HEK293 (cell line): ENCODE measurements around the gene FFAR1.

ENCODE experiments used
- MEIS1 ChIP-seq: sonication (generic); formaldehyde crosslinking; IDR thresholded peaks from 2 replicates; pipeline ENCODE4 v1.8.1; 2022; ENCODE audit warnings: missing genetic modification reagents, mild to moderate bottlenecking, borderline replicate concordance
- SALL2 ChIP-seq: fragments of 450-650 bp; formaldehyde crosslinking; IDR thresholded peaks from 2 replicates; pipeline ENCODE4 v1.5.0; 2017; ENCODE audit warnings: missing biosample characterization, mild to moderate bottlenecking, missing genetic modification characterization, borderline replicate concordance
- ZBTB17 ChIP-seq: fragments of 450-650 bp; formaldehyde crosslinking; IDR thresholded peaks from 2 replicates; pipeline ENCODE4 v1.5.1; 2016; ENCODE audit warnings: missing biosample characterization, missing genetic modification characterization
- ZBTB21 ChIP-seq: fragments of 450-650 bp; formaldehyde crosslinking; IDR thresholded peaks from 2 replicates; pipeline ENCODE4 v1.5.1; 2017; ENCODE audit warnings: missing biosample characterization, missing genetic modification characterization
- ZFP41 ChIP-seq: fragments of 450-650 bp; formaldehyde crosslinking; IDR thresholded peaks from 2 replicates; pipeline ENCODE4 v1.5.1; 2016; ENCODE audit warnings: missing biosample characterization, missing genetic modification characterization, borderline replicate concordance
- ZFP69B ChIP-seq: fragments of 450-650 bp; formaldehyde crosslinking; IDR thresholded peaks from 2 replicates; pipeline ENCODE4 v1.5.1; 2016; ENCODE audit warnings: missing biosample characterization, missing genetic modification characterization
- ZIC2 ChIP-seq: fragments of 450-650 bp; formaldehyde crosslinking; IDR thresholded peaks from 2 replicates; pipeline ENCODE4 v1.5.1; 2016; ENCODE audit warnings: missing biosample characterization, missing genetic modification characterization
- ZNF114 ChIP-seq: fragments of 450-650 bp; formaldehyde crosslinking; IDR thresholded peaks from 2 replicates; pipeline ENCODE4 v1.5.0; 2017; ENCODE audit warnings: missing biosample characterization, missing genetic modification characterization
- ZNF146 ChIP-seq: fragments of 450-650 bp; formaldehyde crosslinking; IDR thresholded peaks from 2 replicates; pipeline ENCODE4 v1.5.1; 2016; ENCODE audit warnings: missing biosample characterization, missing genetic modification characterization
- ZNF202 ChIP-seq: fragments of 450-650 bp; formaldehyde crosslinking; IDR thresholded peaks from 2 replicates; pipeline ENCODE4 v1.5.1; 2016; ENCODE audit warnings: missing biosample characterization, missing genetic modification characterization, borderline replicate concordance
- ZNF211 ChIP-seq: fragments of 450-650 bp; formaldehyde crosslinking; IDR thresholded peaks from 2 replicates; pipeline ENCODE4 v1.5.1; 2016; ENCODE audit warnings: low read depth, missing biosample characterization, missing genetic modification characterization
- ZNF24 ChIP-seq: fragments of 450-650 bp; formaldehyde crosslinking; IDR thresholded peaks from 2 replicates; pipeline ENCODE4 v1.5.1; 2016; ENCODE audit warnings: missing biosample characterization, missing genetic modification characterization
- ZNF274 ChIP-seq, 2 experiments: fragments of 200-500 bp in 1 of 2; fragments of 450-650 bp in 1 of 2; sonication (Bioruptor generic) in 1 of 2; formaldehyde crosslinking in 1 of 2; IDR thresholded peaks; 2 replicates each; pipeline versions ENCODE4 v1.5.1 to v1.6.1; 2014 to 2016; ENCODE audit warnings: borderline replicate concordance in 1 of 2, inconsistent platforms in 1 of 2, low read length in 1 of 2, missing biosample characterization in 1 of 2, missing genetic modification characterization in 1 of 2
- ZNF350 ChIP-seq: fragments of 450-650 bp; formaldehyde crosslinking; IDR thresholded peaks from 2 replicates; pipeline ENCODE4 v1.5.0; 2017; ENCODE audit warnings: missing biosample characterization, mild to moderate bottlenecking, missing genetic modification characterization
- ZNF433 ChIP-seq: fragments of 450-650 bp; formaldehyde crosslinking; IDR thresholded peaks from 2 replicates; pipeline ENCODE4 v1.5.1; 2016; ENCODE audit warnings: missing biosample characterization, missing genetic modification characterization, low read depth
- ZNF521 ChIP-seq: fragments of 450-650 bp; formaldehyde crosslinking; IDR thresholded peaks from 2 replicates; pipeline ENCODE4 v1.5.1; 2017; ENCODE audit warnings: missing biosample characterization, mild to moderate bottlenecking, missing genetic modification characterization
- ZNF571 ChIP-seq: fragments of 450-650 bp; formaldehyde crosslinking; IDR thresholded peaks from 2 replicates; pipeline ENCODE4 v1.5.0; 2017; ENCODE audit warnings: missing biosample characterization, missing genetic modification characterization
- ZNF658 ChIP-seq: fragments of 450-650 bp; formaldehyde crosslinking; IDR thresholded peaks from 2 replicates; pipeline ENCODE4; 2016; ENCODE audit warnings: missing biosample characterization, missing genetic modification characterization
- ZNF785 ChIP-seq: fragments of 450-650 bp; formaldehyde crosslinking; IDR thresholded peaks from 2 replicates; pipeline ENCODE4 v1.5.1; 2016; ENCODE audit warnings: missing biosample characterization, missing genetic modification characterization
- ZNF791 ChIP-seq: fragments of 450-650 bp; formaldehyde crosslinking; IDR thresholded peaks from 2 replicates; pipeline ENCODE4 v1.5.1; 2016; ENCODE audit warnings: missing biosample characterization, missing genetic modification characterization
- ZNF837 ChIP-seq: fragments of 450-650 bp; formaldehyde crosslinking; IDR thresholded peaks from 2 replicates; pipeline ENCODE4 v1.5.1; 2016; ENCODE audit warnings: missing biosample characterization, missing genetic modification characterization
- ZSCAN23 ChIP-seq: fragments of 450-650 bp; formaldehyde crosslinking; IDR thresholded peaks from 2 replicates; pipeline ENCODE4 v1.5.1; 2016; ENCODE audit warnings: missing biosample characterization, missing genetic modification characterization
- ZXDB ChIP-seq: fragments of 450-650 bp; formaldehyde crosslinking; IDR thresholded peaks from 2 replicates; pipeline ENCODE4 v1.5.1; 2016; ENCODE audit warnings: missing biosample characterization, missing genetic modification characterization
- TF ChIP-seq, protein P1 (sequence below): fragments of 450-650 bp; IDR thresholded peaks from 2 replicates; pipeline ENCODE4 v1.5.1; 2018; ENCODE audit warnings: missing biosample characterization, mild to moderate bottlenecking, missing genetic modification characterization
- TF ChIP-seq, protein P2 (sequence below): fragments of 450-650 bp; IDR thresholded peaks from 2 replicates; pipeline ENCODE4 v1.5.1; 2018; ENCODE audit warnings: missing biosample characterization, missing genetic modification characterization
- TF ChIP-seq, protein P3 (sequence below): fragments of 450-650 bp; formaldehyde crosslinking; IDR thresholded peaks from 2 replicates; pipeline ENCODE4 v1.5.0; 2017; ENCODE audit warnings: missing biosample characterization, missing genetic modification characterization, borderline replicate concordance
- TF ChIP-seq, protein P4 (sequence below): fragments of 450-650 bp; formaldehyde crosslinking; IDR thresholded peaks from 2 replicates; pipeline ENCODE4 v1.5.1; 2017; ENCODE audit warnings: missing biosample characterization, missing genetic modification characterization
- TF ChIP-seq, protein P5 (sequence below): fragments of 450-650 bp; formaldehyde crosslinking; IDR thresholded peaks from 2 replicates; pipeline ENCODE4 v1.5.1; 2016; ENCODE audit warnings: missing biosample characterization, missing genetic modification characterization
- TF ChIP-seq, protein P6 (sequence below): fragments of 450-650 bp; formaldehyde crosslinking; IDR thresholded peaks from 2 replicates; pipeline ENCODE4 v1.5.1; 2016; ENCODE audit warnings: missing biosample characterization, missing genetic modification characterization

The FFAR1 gene

DNA sequence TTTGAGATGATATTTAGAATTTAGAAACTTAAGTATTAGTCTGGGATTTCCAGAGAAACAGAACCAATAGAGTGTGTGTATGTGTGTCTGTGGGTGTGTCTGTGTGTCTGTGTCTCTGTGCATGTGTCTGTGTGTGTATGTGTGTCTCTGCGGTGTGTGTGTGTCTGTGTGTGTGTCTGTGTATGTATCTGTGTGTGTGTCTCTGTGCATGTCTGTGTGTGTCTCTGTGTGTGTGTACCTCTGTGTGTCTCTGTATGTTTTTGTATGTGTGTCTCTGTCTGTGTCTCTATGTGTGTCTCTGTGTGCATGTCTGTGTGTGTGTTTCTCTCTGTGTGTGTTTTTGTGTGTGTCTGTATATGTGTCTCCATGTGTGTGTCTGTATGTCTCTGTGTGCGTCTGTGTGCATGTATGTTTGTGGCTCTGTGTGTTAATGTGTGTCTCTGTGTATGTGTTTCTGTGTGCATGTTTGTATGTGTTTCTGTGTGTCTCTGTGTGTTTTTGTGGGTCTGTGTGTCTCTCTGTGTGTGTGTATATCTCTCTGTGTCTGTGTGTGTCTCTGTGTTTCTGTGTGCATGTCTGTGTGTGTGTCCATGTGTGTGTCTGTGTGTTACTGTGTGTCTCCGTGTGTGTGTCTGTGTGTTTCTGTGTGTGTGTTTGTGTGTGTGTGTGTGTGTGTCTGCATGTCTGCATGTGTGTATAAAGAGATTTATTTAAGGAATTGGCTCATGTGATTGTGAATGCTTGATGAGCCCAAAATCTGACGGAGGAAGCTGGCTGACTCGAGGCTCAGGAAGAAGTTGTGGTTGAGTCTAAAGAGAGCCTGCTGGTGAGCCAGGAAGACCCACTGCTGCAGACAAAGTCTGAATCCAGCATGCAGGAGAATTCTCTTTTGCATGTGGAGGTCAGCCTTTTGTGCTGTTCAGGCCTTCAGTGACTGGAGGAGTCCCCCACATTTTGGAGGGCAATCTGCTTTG is 45.3 kb downstream of the FFAR1 start (continued):
- TF ChIP-seq, protein P1, sequence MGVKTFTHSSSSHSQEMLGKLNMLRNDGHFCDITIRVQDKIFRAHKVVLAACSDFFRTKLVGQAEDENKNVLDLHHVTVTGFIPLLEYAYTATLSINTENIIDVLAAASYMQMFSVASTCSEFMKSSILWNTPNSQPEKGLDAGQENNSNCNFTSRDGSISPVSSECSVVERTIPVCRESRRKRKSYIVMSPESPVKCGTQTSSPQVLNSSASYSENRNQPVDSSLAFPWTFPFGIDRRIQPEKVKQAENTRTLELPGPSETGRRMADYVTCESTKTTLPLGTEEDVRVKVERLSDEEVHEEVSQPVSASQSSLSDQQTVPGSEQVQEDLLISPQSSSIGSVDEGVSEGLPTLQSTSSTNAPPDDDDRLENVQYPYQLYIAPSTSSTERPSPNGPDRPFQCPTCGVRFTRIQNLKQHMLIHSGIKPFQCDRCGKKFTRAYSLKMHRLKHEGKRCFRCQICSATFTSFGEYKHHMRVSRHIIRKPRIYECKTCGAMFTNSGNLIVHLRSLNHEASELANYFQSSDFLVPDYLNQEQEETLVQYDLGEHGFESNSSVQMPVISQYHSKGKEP (tag by site-specific recombination): no peak
- TF ChIP-seq ZFP69B (tag by site-specific recombination) (no peak), ZBTB21 (no peak; the same call in 1 of the 2 replicates), ZNF571 (tag by site-specific recombination) (peak; percentile 92; the same call in 1 of the 2 replicates), SALL2 (tag by site-specific recombination) (peak; percentile 82), ZXDB (no peak), ZIC2 (tag by site-specific recombination) (0 out of 2 replicates have a peak, but pooled peaks have one; percentile 7), ZNF211 (tag by site-specific recombination) (no peak), ZBTB17 (no peak), ZNF433 (tag by site-specific recombination) (no peak), ZNF785 (tag by site-specific recombination) (peak; percentile 77; the same call in 1 of the 2 replicates), ZNF114 (tag by site-specific recombination) (peak; percentile 60; the same call in 1 of the 2 replicates), ZSCAN23 (no peak), ZFP41 (tag by site-specific recombination) (no peak), ZNF791 (tag by site-specific recombination) (no peak), ZNF24 (tag by site-specific recombination) (no peak), ZNF658 (tag by site-specific recombination) (no peak), ZNF350 (tag by site-specific recombination) (no peak), ZNF146 (tag by site-specific recombination) (no peak), ZNF521 (tag by site-specific recombination) (peak; percentile 81; the same call in 1 of the 2 replicates), ZNF837 (no peak), ZNF274 (IDR thresholded peaks at IDR 0.05; ENCODE audit: low read length) (no peak), ZNF274 (tag by site-specific recombination; IDR thresholded peaks at IDR 0.05; ENCODE audit: borderline replicate concordance) (peak; percentile 72; the same call in 1 of the 2 replicates), ZNF202 (tag by site-specific recombination) (peak; percentile 16; the same call in 1 of the 2 replicates), MEIS1 (CRISPR knock-in tag) (no peak)
- TF ChIP-seq, protein P2, sequence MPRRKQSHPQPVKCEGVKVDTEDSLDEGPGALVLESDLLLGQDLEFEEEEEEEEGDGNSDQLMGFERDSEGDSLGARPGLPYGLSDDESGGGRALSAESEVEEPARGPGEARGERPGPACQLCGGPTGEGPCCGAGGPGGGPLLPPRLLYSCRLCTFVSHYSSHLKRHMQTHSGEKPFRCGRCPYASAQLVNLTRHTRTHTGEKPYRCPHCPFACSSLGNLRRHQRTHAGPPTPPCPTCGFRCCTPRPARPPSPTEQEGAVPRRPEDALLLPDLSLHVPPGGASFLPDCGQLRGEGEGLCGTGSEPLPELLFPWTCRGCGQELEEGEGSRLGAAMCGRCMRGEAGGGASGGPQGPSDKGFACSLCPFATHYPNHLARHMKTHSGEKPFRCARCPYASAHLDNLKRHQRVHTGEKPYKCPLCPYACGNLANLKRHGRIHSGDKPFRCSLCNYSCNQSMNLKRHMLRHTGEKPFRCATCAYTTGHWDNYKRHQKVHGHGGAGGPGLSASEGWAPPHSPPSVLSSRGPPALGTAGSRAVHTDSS: no peak
- TF ChIP-seq, protein P3, sequence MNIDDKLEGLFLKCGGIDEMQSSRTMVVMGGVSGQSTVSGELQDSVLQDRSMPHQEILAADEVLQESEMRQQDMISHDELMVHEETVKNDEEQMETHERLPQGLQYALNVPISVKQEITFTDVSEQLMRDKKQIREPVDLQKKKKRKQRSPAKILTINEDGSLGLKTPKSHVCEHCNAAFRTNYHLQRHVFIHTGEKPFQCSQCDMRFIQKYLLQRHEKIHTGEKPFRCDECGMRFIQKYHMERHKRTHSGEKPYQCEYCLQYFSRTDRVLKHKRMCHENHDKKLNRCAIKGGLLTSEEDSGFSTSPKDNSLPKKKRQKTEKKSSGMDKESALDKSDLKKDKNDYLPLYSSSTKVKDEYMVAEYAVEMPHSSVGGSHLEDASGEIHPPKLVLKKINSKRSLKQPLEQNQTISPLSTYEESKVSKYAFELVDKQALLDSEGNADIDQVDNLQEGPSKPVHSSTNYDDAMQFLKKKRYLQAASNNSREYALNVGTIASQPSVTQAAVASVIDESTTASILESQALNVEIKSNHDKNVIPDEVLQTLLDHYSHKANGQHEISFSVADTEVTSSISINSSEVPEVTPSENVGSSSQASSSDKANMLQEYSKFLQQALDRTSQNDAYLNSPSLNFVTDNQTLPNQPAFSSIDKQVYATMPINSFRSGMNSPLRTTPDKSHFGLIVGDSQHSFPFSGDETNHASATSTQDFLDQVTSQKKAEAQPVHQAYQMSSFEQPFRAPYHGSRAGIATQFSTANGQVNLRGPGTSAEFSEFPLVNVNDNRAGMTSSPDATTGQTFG (tag by site-specific recombination): peak; percentile 76; the same call in 1 of the 2 replicates
- TF ChIP-seq, protein P4, sequence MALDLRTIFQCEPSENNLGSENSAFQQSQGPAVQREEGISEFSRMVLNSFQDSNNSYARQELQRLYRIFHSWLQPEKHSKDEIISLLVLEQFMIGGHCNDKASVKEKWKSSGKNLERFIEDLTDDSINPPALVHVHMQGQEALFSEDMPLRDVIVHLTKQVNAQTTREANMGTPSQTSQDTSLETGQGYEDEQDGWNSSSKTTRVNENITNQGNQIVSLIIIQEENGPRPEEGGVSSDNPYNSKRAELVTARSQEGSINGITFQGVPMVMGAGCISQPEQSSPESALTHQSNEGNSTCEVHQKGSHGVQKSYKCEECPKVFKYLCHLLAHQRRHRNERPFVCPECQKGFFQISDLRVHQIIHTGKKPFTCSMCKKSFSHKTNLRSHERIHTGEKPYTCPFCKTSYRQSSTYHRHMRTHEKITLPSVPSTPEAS (tag by site-specific recombination): peak; percentile 80
- TF ChIP-seq, protein P5, sequence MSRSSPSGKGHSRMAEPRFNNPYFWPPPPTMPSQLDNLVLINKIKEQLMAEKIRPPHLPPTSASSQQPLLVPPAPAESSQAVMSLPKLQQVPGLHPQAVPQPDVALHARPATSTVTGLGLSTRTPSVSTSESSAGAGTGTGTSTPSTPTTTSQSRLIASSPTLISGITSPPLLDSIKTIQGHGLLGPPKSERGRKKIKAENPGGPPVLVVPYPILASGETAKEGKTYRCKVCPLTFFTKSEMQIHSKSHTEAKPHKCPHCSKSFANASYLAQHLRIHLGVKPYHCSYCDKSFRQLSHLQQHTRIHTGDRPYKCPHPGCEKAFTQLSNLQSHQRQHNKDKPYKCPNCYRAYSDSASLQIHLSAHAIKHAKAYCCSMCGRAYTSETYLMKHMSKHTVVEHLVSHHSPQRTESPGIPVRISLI: no peak
- TF ChIP-seq, protein P6, sequence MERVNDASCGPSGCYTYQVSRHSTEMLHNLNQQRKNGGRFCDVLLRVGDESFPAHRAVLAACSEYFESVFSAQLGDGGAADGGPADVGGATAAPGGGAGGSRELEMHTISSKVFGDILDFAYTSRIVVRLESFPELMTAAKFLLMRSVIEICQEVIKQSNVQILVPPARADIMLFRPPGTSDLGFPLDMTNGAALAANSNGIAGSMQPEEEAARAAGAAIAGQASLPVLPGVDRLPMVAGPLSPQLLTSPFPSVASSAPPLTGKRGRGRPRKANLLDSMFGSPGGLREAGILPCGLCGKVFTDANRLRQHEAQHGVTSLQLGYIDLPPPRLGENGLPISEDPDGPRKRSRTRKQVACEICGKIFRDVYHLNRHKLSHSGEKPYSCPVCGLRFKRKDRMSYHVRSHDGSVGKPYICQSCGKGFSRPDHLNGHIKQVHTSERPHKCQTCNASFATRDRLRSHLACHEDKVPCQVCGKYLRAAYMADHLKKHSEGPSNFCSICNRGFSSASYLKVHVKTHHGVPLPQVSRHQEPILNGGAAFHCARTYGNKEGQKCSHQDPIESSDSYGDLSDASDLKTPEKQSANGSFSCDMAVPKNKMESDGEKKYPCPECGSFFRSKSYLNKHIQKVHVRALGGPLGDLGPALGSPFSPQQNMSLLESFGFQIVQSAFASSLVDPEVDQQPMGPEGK (tag by site-specific recombination): no peak
